Erythroblast (primary cell): ENCODE results near the gene IDE.

Experiments
- GATA1 ChIP-seq: IDR thresholded peaks from 2 replicates; pipeline ENCODE4 v1.6.1; 2011; ENCODE audit warnings: low read depth, mild to moderate bottlenecking, control low read depth, low read length, moderate library complexity
- POLR2A ChIP-seq: IDR thresholded peaks from 2 replicates; pipeline ENCODE4 v1.6.1; 2011; ENCODE audit warnings: mild to moderate bottlenecking, low read length

DNA sequence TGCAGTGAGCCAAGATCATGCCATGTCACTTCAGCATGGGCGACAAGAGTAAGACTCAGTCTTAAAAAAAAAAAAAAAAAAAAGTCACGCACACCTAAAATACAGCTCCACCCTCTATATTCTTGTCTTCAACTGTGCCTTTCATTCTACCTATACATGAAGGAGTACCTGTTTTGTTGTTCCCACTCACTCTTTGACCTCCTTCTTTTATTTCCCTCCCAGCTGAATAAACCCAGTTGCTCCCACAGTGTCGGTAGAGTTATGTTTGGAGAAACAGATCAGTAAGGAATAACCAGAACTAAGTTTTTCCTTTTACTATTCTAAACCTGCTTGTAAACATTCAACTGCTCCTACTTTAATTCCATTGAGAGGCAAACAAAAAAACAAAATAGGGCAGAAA, 50.3 kb downstream of the IDE start:
- TF ChIP-seq GATA1: no peak
- TF ChIP-seq POLR2A: no peak
